ENCODE measurements around the gene ENTPD1. TPM values are rescaled to one million over a fixed set of nuclear protein-coding genes. Genes with fewer than 3 reads are reported as not detected.

Gene ENTPD1
- total RNA-seq, 6 experiments from 2014 or later = not detected

DNA sequence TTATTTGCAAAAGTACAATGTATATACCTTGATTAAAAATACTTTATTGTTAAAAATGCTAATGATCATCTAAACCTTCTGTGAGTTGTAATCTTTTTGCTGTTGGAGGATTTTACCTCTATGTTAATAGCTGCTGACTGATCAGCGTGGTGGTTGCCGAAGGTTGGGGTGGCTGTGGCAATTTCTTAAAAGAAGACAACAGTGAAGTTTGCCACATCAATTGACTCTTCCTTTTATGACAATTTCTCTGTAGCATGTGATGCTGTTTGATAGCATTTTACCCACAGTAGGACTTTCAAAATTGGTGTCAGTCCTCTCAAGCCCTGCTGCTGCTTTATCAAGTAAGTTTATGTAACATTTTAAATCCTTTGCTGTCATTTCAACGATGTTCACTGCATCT, 16.9 kb upstream of the ENTPD1 start:
- DNase-seq = no peak
- TF ChIP-seq, protein P1, sequence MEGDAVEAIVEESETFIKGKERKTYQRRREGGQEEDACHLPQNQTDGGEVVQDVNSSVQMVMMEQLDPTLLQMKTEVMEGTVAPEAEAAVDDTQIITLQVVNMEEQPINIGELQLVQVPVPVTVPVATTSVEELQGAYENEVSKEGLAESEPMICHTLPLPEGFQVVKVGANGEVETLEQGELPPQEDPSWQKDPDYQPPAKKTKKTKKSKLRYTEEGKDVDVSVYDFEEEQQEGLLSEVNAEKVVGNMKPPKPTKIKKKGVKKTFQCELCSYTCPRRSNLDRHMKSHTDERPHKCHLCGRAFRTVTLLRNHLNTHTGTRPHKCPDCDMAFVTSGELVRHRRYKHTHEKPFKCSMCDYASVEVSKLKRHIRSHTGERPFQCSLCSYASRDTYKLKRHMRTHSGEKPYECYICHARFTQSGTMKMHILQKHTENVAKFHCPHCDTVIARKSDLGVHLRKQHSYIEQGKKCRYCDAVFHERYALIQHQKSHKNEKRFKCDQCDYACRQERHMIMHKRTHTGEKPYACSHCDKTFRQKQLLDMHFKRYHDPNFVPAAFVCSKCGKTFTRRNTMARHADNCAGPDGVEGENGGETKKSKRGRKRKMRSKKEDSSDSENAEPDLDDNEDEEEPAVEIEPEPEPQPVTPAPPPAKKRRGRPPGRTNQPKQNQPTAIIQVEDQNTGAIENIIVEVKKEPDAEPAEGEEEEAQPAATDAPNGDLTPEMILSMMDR (IDR thresholded peaks at IDR 0.05) = no peak
- Mint-ChIP-seq H3K9me3 (peaks cover 18% of the 10 kb centered on the region), H3K27me3 (ENCODE audit: insufficient read depth) (no peaks in the 10 kb centered on the region; the same call in 1 of the 2 replicates), H3K4me3 (no peak overlapping the region), H3K36me3 (ENCODE audit: low read depth) (no peaks in the 10 kb centered on the region), H3K27ac (no peak overlapping the region), H3K4me1 (ENCODE audit: low read depth) (no peaks in the 10 kb centered on the region)

DNA sequence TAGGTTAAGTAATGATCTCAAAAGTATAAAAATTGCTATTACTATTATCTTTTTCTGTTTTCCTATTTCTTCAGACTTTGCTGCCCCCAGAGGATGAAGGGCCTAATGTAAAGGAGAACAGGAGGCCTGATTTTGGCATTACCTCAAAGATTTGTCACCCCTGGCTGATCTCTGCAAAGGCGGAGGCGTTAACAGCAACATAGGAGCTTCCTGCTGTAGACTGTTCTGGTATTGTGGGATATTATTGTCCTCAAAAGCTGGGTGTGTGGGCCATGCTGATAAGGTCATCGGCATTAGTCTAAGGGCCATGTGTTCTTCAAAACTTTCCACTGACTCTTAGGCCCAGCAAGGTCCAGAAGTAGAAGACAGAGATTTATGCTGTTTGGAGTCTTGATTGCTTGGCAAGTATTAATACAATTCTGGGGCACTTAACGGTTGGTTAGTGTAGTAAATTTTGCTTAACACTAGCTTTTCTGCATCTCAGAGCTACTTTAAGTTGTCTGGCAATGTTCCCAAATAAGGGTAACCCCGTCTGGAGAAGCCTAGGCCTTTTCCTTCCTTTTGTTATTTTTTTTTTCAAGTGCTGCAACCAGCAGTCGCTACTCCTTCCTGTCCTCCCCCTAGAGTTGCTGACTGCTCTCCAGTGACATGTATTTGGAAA, 14.0 kb upstream of the ENTPD1 start:
- Mint-ChIP-seq H3K27ac (no peak overlapping the region), H3K36me3 (ENCODE audit: low read depth) (no peaks in the 10 kb centered on the region)
- no peak for DNase-seq

DNA sequence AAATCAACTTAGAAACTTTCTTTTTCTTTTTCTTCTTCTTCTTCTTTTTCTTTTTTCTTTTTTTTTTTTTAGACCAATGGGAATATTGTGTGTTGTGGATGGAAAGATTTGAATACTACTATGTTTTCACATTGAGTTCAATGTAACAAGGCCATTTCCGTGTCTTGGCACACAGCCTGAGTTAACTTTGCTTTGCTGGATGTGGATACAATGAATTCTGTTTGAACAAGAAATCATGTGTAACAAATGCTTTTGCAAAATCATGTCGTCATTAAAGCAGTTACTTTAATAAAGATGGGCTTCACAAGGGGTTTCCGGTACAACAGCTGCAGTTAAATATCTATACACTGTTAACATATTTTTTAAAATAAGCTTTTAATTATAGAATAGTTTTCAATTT, 13.5 kb upstream of the ENTPD1 start:
- no peak overlapping the region for H3K4me3 Mint-ChIP-seq
- no peaks in the 10 kb centered on the region for H3K36me3 Mint-ChIP-seq (ENCODE audit: low read depth)
- no peaks in the 10 kb centered on the region for H3K4me1 Mint-ChIP-seq (ENCODE audit: low read depth)
- no peak for DNase-seq
- TF ChIP-seq, protein P1 (IDR thresholded peaks at IDR 0.05) = no peak
- no peak overlapping the region for H3K27ac Mint-ChIP-seq
- H3K9me3 Mint-ChIP-seq = peaks cover 13% of the 10 kb centered on the region
- H3K27me3 Mint-ChIP-seq (ENCODE audit: insufficient read depth) = no peaks in the 10 kb centered on the region

More for the DNA sequence above, 14.0 kb upstream of the ENTPD1 start:
- peaks cover 13% of the 10 kb centered on the region for H3K9me3 Mint-ChIP-seq
- TF ChIP-seq, protein P1 (IDR thresholded peaks at IDR 0.05) = no peak
- no peaks in the 10 kb centered on the region for H3K27me3 Mint-ChIP-seq (ENCODE audit: insufficient read depth)
- no peaks in the 10 kb centered on the region for H3K4me1 Mint-ChIP-seq (ENCODE audit: low read depth)
- H3K4me3 Mint-ChIP-seq = no peak overlapping the region

DNA sequence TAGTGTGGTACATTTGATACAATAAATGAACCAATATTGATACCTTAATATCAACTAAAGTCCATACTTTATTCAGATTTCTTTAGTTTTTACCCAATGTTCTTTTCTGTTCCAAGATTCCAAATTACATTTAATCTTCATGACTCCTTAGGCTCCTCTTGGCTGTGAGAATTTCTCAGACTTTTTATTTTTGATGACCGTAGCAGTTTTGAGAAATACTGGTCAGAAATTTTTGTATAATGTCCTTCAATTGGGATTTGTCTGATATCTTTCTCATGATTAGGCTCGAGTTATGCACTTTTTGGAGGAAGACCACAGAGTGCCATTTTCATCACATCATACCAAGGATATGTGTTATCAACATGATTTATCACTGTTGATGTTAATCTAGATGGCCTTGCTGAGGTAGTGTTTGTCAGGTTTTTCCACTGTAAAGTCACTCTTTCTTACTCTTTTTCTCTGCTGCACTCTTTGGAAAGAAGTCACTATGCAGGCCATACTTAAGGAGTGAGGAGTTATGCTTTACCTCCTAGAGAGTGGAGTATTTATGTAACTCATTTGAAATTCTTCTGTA, 12.9 kb upstream of the ENTPD1 start:
- H3K9me3 Mint-ChIP-seq = peaks cover 10% of the 10 kb centered on the region
- H3K36me3 Mint-ChIP-seq (ENCODE audit: low read depth) = no peaks in the 10 kb centered on the region
- DNase-seq = no peak
- H3K27me3 Mint-ChIP-seq (ENCODE audit: insufficient read depth) = no peaks in the 10 kb centered on the region
- H3K4me3 Mint-ChIP-seq = no peak overlapping the region
- no peaks in the 10 kb centered on the region for H3K4me1 Mint-ChIP-seq (ENCODE audit: low read depth)
- TF ChIP-seq, protein P1 (IDR thresholded peaks at IDR 0.05) = no peak
- no peak overlapping the region for H3K27ac Mint-ChIP-seq

DNA sequence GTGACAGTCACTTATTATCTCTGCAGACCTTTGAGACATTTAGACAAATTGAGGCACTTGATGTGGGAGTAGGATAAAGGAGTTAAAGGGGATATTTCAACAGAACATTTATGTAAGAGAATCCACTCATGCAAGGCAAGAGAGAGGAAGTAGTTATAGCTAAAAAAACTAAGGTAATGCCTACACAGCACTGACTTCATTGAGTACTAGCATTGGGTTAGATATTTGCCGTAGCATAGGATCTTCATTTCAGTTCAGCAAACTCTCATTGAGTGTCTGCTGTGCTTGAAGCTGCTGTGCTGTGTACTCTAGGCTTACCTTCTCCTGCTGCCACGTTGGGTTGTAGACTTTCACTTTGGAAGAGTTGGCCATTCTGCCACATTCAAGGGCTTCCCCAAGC, 10.5 kb upstream of the ENTPD1 start:
- TF ChIP-seq, protein P1 (IDR thresholded peaks at IDR 0.05) = no peak
- no peaks in the 10 kb centered on the region for H3K36me3 Mint-ChIP-seq (ENCODE audit: low read depth)
- H3K4me1 Mint-ChIP-seq (ENCODE audit: low read depth) = no peaks in the 10 kb centered on the region
- H3K4me3 Mint-ChIP-seq = no peak overlapping the region
- DNase-seq = no peak
- no peaks in the 10 kb centered on the region for H3K27me3 Mint-ChIP-seq (ENCODE audit: insufficient read depth)
- no peak overlapping the region for H3K27ac Mint-ChIP-seq
- peaks cover 23% of the 10 kb centered on the region for H3K9me3 Mint-ChIP-seq
